Calu3 (cell line): ENCODE results near the gene CX3CL1. TPM values are rescaled to one million over a fixed set of nuclear protein-coding genes. Genes with fewer than 3 reads are reported as not detected.

Experiments used
- BruUV-seq: library from RNA; stranded (reverse); fragments of 400-500 nt; replicated peaks from 2 replicates; lab custom pipeline; 2021; lab: Mats Ljungman, UMichigan
- CTCF ChIA-PET: fragments of 300-600 bp; sonication (Branson Sonifier 250); formaldehyde crosslinking; loops from one replicate; lab custom pipeline; 2022; ENCODE audit warnings: antibody characterized with exemption; lab: Charles Lee
- DNase-seq: peaks from one replicate; pipeline ENCODE4 v3.0.0; 2022
- H3K27ac Mint-ChIP-seq: one replicate; pipeline ENCODE4 v1.8.0; 2022; ENCODE audit warnings: mixed read lengths; ENCODE audit not compliant: unreplicated experiment
- H3K27me3 Mint-ChIP-seq: one replicate; pipeline ENCODE4 v1.8.0; 2022; ENCODE audit warnings: mixed read lengths; ENCODE audit not compliant: unreplicated experiment
- H3K36me3 Mint-ChIP-seq: one replicate; pipeline ENCODE4 v1.8.0; 2022; ENCODE audit warnings: mild to moderate bottlenecking, moderate library complexity, mixed read lengths; ENCODE audit not compliant: insufficient read depth, unreplicated experiment
- H3K4me1 Mint-ChIP-seq: one replicate; pipeline ENCODE4 v1.8.0; 2022; ENCODE audit warnings: mild to moderate bottlenecking, low read depth, mixed read lengths; ENCODE audit not compliant: unreplicated experiment
- H3K4me3 Mint-ChIP-seq: one replicate; pipeline ENCODE4 v1.8.0; 2022; ENCODE audit warnings: mild to moderate bottlenecking, low read depth, moderate library complexity, mixed read lengths; ENCODE audit not compliant: unreplicated experiment
- H3K9me3 Mint-ChIP-seq: one replicate; pipeline ENCODE4 v1.8.0; 2022; ENCODE audit warnings: low read depth, mixed read lengths; ENCODE audit not compliant: unreplicated experiment
- CTCF ChIP-seq: fragments of 200-600 bp; IDR thresholded peaks from one replicate; pipeline ENCODE4 v1.8.0; 2022; ENCODE audit warnings: antibody characterized with exemption; ENCODE audit not compliant: unreplicated experiment
- intact Hi-C: fragments of 100-400 bp; cut with micrococcal nuclease; formaldehyde crosslinking; loops from one replicate; pipeline ENCODE4 v1.10.0; 2022; ENCODE audit not compliant: unreplicated experiment
- total RNA-seq: library from RNA; stranded (reverse); gene quantifications from 2 replicates; pipeline ENCODE4 v1.2.3, GENCODE V29; 2022

CX3CL1 gene
- total RNA-seq, 1 experiment from 2014 or later, result 17.6 TPM

GRCh38 chr16:57331355-57331754, 40.9 kb upstream of the CX3CL1 start:
- no peaks in the 10 kb centered on the region for H3K36me3 Mint-ChIP-seq
- intact Hi-C loops, result no loop called here
- no peaks in the 10 kb centered on the region for H3K4me1 Mint-ChIP-seq
- H3K27me3 Mint-ChIP-seq, result no peaks in the 10 kb centered on the region
- no peak for DNase-seq
- no peak for TF ChIP-seq CTCF
- CTCF ChIA-PET, result interaction anchor here (0.6 kb wide), 1 partner anchor 437 kb away, joined by 3 read pairs; no protein-coding TSS in a partner anchor
- no peaks in the 10 kb centered on the region for H3K9me3 Mint-ChIP-seq
- no peak overlapping the region for H3K4me3 Mint-ChIP-seq
- H3K27ac Mint-ChIP-seq, result no peak overlapping the region
- BruUV-seq, result no TSS peak

DNA sequence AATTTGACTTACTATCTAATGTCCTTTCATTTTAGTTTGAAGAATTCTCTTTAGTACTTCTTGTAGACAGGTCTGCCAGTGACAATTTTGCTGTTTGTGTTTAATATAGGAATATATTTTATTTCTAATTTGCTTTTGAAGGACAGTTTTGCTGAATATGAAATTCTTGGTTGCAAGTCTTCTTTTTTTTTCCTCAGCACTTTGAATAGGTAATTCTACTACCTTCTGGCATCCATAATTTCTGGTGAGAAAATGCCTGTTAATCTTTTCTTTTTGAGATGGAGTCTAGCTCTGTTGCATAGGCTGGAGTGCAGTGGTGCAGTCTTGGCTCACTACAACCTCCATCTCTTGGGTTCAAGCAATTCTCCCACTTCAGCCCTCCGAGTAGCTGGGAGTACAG, 38.9 kb upstream of the CX3CL1 start:
- no peak for DNase-seq
- intact Hi-C loops, result no loop called here
- H3K4me1 Mint-ChIP-seq, result no peaks in the 10 kb centered on the region

GRCh38 chr16:57335366-57335765, 36.9 kb upstream of the CX3CL1 start:
- H3K27ac Mint-ChIP-seq, result no peak overlapping the region
- H3K4me3 Mint-ChIP-seq, result no peak overlapping the region
- CTCF ChIA-PET, result no interaction called here
- H3K27me3 Mint-ChIP-seq, result no peaks in the 10 kb centered on the region
- TF ChIP-seq CTCF, result no peak
- H3K4me1 Mint-ChIP-seq, result peaks cover 19% of the 10 kb centered on the region
- no TSS peak for BruUV-seq
- no peaks in the 10 kb centered on the region for H3K36me3 Mint-ChIP-seq
- DNase-seq, result no peak
- H3K9me3 Mint-ChIP-seq, result no peaks in the 10 kb centered on the region
- intact Hi-C loops, result no loop called here

More for the DNA sequence above, 38.9 kb upstream of the CX3CL1 start:
- CTCF ChIA-PET, result no interaction called here
- no peaks in the 10 kb centered on the region for H3K9me3 Mint-ChIP-seq
- no peaks in the 10 kb centered on the region for H3K36me3 Mint-ChIP-seq
- no peaks in the 10 kb centered on the region for H3K27me3 Mint-ChIP-seq
- H3K4me3 Mint-ChIP-seq, result no peak overlapping the region
- no peak overlapping the region for H3K27ac Mint-ChIP-seq
- TF ChIP-seq CTCF, result no peak
- no TSS peak for BruUV-seq

GRCh38 chr16:57341062-57341440, 31.2 kb upstream of the CX3CL1 start:
- Mint-ChIP-seq H3K27ac (peak overlapping the region; percentile 71), H3K4me3 (peak overlapping the region; percentile 9), H3K9me3 (no peaks in the 10 kb centered on the region), H3K4me1 (peaks cover 55% of the 10 kb centered on the region), H3K27me3 (no peaks in the 10 kb centered on the region), H3K36me3 (peaks cover 17% of the 10 kb centered on the region)
- no peak for DNase-seq
- intact Hi-C loops, result loop anchor here (5.0 kb wide), 2 partner anchors 36 to 39 kb away; no protein-coding TSS in a partner anchor
- TF ChIP-seq CTCF, result no peak
- CTCF ChIA-PET, result interaction anchor here (0.6 to 1.8 kb wide), 7 partner anchors 36 to 88 kb away, joined by 3 to 24 read pairs (median 5); no protein-coding TSS in a partner anchor
- BruUV-seq, result no TSS peak
